Measurements from ENCODE around the gene GPC6.

Gene GPC6

DNA sequence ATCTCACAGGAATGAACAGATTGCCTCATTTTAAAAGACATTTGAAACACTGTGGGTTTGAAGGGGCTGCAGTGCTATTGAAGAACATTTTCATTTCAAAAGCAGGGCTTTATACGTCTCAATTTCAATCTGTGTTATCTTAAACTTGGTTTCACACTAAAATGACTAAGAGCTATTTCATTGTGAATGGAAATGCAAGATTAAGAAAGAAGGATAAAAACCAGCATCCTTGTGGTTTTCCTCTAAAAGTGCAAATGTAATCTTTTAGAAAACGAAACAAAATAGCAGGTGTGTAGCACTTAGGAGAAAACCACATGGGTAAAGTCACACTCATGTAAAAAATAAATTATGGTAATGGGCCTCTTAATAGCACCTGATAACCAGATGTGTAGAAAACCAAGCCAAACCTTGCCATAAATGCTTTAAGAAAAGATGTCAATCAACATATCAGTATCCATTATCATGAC is 397.7 kb downstream of the GPC6 start:
- no peak for DNase-seq

GRCh38 chr13:93625536-93625935 is 398.9 kb downstream of the GPC6 start:
- no peak for DNase-seq

DNA sequence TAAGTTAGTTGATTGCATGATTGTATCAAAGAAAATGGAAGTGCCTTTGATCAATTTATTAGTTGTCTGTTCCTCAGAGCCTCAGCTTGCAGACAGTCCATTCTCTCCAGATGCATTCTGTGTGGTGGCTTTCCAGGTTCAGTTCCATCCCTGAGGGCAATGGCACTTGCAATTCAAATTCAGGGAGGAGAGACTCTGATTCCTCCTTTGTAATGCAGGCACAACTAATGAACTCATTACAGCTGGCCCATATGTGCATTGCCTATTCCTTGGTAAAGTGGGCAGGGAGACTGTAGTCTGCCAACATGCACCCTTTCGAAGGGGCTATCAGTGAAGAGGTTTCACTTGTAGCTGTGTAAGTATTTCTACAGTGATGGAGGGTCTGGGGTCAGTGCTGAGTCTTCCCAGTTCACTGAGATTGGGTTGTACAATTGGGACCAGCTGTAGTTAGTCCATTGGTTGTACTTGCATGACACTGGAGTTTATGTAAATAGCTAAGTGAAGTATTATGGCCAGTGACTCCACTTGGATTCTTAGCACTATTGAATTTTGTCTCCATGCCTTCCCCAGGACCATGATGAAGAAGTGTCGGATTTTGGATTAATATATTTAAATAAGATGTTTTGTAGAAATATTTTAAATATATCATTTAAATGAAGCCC is 401.7 kb downstream of the GPC6 start:
- DNase-seq = no peak

GRCh38 chr13:93635616-93636032 is 409.0 kb downstream of the GPC6 start:
- DNase-seq = no peak

DNA sequence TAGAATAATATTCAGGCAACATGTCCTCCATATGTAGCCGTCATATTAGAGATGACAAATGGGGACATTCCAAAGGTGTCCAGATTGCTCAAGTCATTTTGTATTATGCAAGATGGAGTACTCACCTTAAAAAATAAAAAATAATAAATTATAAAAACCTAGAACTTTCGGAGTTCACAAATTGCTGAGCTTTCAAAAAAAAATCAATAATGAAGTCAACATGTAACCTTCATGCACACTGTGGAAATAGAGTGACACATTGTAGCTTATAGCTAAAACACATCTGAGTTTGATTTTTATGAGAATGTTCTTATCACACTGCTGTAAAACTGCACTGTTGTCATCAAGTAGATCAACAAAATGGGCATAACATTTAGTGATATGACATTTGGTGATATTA is 411.2 kb downstream of the GPC6 start:
- no peak for DNase-seq

DNA sequence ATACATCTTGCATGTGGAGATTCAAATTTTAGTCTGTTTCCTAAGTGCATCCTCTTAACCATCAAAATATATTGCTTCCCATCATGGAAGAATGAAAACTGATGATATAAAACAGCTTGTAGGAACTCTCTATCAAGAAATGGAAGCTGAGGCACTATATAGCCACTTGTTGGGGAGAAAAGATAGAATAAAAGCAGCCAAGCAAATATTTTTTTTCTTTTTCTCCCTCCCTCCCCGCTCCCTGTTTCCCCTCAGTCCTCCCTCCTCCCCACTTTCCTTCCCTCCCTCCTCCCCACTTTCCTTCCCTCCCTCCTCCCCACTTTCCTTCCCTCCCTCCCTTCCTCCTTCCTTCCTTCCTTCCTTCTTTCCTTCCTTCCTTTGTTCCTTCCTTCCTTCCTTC is 413.8 kb downstream of the GPC6 start:
- no peak for DNase-seq

GRCh38 chr13:93646245-93646644 is 419.6 kb downstream of the GPC6 start:
- DNase-seq = no peak

DNA sequence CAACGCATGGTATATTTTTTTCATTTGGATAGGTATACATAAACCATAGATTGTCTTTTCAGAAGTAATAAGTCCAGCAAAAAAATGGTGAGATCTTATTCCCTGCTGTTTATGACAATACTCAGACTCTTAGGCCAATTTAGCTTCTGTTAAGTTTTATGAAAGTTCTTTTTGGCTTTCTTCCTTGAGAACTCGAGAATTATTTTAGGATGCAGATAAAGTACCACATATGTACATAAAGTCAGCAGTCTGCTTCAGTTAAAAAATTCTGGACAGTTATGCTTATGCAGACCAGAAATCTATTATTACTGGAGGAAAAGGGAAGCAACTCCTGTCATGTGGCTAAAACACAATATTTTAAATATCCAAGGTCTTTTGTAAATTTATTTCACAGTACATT is 422.9 kb downstream of the GPC6 start:
- DNase-seq = no peak

DNA sequence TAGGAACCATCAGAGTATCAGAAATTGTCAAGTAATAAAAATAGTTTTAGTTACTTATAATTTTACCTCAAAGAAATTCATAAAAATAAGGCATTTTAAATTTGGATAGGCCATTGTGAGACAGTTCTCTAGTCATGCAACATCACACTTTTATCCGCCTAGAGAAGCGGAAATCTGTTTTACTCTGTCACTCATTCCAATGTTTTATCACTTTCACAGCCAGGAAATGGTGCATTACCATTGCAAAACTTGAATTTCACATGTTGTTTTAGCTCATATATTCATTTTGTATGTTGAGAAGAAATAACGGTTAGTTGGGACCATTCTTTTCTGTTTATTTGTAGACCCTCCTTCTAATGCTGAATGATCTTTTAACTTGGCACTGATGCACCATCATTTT is 427.2 kb downstream of the GPC6 start:
- no peak for DNase-seq

- no peak for DNase-seq
Measured at GRCh38 chr13:93655154-93655553, 428.5 kb downstream of the GPC6 start.

GRCh38 chr13:93660391-93661063 is 433.9 kb downstream of the GPC6 start:
- no peak for DNase-seq

DNA sequence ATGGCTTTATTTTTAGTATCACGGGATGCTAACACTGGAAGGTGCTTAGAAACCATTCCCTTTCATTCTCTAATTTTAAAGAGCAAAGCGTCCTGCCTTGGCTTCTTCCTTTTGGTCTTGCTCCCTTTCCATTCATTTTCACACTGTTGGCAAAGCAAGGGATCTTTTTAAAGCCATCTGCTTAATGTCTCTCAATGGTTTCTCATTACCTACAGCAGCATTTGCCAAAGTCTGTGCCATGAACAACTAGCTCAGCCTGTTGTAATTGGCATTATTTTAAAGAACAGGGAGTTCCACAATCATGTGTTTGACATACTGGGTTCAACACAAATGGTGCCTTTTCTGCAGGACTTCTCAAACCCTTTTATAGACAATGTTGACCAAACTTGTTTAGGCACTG is 444.3 kb downstream of the GPC6 start:
- DNase-seq = no peak

DNA sequence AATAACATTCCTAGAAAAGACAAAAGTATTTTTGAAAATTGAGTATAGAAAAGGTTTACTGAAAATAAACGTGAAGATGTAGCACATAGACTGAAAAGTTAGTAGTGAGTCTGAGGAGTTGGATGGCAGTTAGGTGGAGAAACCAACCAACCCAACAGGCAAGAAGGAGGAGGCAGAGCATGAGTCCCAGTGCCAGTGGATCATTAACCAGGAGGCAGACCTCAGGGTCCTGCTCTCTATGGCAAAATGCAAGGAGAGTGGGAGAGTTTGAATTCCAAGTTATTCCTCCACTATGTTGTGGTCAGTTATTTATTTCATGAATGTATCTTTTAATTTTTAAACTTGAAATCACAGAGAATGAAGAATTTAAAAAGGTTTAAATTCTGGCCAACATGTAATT is 446.4 kb downstream of the GPC6 start:
- no peak for DNase-seq

DNA sequence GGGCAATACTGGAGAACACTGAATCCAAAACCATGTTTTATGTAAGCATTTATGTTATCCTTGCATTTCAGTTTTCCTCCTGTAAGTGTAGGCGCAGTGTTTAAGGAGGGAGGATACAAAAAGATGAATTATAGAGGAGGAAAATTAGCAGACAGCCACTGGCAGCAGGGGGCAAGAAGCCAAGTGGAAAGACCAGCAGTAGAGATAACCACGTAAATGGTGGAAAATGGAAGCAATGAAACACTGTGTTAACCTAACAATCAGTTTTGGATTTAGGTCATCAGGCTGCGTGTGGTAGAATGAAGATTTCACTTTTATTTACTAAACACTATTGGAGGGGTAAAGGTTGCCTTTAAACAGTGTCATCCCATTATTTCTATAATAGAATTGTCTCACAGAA is 447.3 kb downstream of the GPC6 start:
- no peak for DNase-seq

GRCh38 chr13:93674337-93674755 is 447.7 kb downstream of the GPC6 start:
- no peak for DNase-seq

- no peak for DNase-seq
Measured at GRCh38 chr13:93680329-93680728, 453.7 kb downstream of the GPC6 start.

- DNase-seq = no peak
Measured at GRCh38 chr13:93685900-93686299, 459.3 kb downstream of the GPC6 start.

GRCh38 chr13:93686399-93686798 is 459.8 kb downstream of the GPC6 start:
- no peak for DNase-seq

DNA sequence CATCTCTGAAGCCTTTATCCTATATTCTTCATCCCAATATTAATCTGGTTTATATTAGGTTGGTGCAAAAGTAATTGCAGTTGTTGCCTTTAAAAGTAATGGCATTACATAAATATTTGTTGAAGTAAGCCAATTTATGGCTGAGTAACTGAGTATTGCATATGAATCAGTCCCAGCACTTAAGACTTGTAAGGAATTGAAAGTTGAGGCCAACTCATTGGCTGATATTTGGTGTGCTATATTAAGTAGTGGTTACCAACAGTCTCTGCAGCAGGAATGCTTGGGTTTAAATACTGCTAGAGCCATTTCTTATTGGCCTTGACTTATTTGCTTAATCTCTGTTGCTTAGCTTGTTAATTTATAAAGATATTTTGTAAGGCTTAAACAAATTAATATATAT is 460.7 kb downstream of the GPC6 start:
- no peak for DNase-seq

GRCh38 chr13:93689333-93689732 is 462.7 kb downstream of the GPC6 start:
- DNase-seq = no peak

DNA sequence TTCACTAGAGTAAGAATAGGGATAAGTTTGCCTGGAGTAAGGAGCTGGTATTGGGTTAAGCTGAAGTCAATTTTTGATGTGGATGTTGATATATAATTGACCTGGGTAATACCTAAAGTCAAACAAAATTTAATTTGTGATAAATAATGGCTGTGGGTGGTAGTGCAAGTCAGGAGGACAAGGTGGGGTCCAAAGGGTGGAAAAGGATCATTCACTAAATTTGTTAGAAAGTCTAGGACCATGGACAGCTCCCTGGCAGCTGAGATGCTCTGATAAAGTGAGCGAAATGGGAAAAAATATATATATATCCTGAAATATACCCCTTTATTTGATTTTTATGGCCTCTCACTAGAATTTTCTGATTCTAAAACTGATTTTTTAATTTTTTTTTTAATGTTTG is 463.5 kb downstream of the GPC6 start:
- DNase-seq = no peak

- no peak for DNase-seq
Measured at GRCh38 chr13:93698016-93698613, 471.5 kb downstream of the GPC6 start.

- no peak for DNase-seq
Measured at GRCh38 chr13:93700115-93700514, 473.5 kb downstream of the GPC6 start.

DNA sequence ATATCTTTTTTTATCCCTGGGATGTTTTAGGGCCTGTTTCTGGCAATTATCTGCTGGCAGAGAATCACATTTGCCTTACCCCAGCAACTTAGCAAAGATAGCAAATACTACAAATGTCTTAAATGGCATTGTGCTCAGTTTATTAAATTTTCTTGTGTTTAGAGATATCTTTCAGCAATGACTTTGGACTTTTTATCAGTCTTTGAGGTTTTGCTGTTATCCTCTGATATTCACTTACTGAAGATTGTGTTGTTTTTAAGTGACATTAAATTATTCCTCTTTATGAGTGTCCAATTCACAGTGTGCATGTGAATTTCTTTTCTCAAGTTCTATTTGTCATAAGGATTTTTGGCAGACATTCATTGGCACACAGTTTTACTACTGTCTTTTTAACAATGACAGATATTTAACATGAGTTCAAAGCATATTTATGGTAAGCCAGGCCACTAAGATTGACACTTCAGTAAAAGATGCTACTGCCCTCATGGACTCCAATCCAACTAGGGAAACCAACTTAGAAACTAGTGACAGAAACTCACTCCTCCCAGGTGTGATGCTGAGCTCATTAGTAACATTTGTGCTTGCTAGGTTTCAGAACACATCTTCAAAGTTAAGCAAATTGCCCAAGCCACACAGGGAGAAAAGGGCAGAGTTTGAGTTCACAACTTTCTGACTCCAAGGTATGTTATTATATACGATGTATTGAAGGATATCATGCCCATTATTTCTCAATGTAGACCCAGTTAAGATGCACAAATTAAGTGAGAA is 481.9 kb downstream of the GPC6 start:
- no peak for DNase-seq
